HG03442 (cell line): ENCODE results near the gene LETM1.

ENCODE experiments used
- ATAC-seq: cut with Tn5 transposase; IDR thresholded peaks from one replicate; pipeline ENCODE4 v1.9.1; 2021; ENCODE audit warnings: mild to moderate bottlenecking, moderate library complexity; ENCODE audit not compliant: unreplicated experiment

The LETM1 gene

DNA sequence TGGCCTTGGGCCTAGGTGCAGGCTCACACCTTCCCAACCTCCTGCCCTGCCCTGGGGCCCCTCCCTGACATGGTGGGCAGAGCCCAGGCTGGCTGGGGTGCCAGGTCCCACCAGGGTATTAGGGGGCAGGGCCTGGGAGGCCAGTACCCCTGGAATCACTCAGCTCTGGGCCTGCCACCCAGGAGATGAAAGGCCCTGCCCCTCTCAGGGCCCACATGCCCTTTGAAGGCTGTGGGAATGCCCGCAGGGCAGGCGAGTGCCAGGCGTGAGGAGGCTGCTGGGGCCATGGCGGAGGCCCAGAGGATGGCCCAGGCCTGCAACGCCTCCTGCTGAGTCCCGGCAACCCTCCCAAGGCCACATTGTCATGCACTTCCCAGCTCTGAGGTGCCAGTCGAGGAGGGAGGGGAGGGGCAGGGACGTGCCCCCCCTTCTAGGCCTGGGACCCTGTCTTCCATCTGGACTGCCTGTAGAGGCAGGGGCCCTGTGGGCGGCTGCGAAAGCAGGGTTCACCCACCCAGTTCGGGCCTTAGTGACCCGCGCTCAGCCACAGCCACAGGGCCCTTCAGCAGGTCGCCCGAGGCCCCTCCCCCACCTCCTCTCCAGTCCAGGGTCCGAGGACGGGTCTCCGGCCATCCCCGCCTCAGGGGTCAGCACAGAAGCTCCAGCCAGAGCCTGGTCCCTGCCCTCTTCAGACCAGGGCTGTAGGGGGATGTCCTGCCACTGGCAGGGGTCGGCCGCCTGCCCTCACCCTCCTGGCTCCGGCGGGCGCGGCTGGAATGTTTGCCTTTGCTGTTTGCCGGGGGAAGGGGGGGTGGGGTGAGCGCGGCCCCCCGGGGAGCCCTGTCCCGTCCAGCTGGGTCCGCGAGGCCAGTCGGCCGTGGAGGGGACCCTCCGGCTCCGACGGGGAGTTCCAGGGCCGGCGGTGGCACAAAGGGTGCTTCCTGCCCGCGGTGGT lies 89.6 kb downstream of the LETM1 start:
- ATAC-seq, result no peak

DNA sequence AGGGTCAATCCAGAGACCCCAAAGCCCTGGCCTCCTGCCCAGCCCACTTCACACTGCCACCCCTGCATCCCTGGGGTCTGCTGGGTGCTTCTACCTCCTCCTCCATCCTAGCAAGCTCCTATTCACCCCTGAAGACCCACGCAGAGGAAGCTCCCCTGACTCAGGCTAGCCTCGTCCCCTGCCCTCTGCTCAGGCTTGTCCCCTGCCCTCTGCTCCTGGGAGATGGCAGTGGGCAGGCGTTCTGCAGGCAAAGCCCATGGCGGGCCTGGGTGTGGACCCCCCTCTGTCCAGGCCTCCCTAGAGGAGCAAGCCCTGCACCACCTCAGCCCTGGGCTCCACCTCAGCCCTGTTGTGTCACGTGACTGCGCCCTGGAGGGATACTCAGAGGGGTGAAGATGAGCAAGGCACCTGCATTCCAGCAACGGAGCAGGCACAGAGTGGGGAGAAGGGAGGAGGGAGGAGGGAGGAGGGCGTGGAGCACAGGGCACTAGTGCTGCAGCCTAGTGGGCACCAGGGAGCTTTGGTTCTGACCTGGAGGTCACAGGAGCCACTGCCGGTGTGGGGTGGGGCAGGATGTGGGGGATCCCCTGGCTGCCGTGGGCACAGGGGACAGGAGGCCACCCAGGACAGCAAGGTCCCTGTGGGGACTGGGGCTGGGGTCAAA lies 90.4 kb downstream of the LETM1 start:
- ATAC-seq, result no peak

DNA sequence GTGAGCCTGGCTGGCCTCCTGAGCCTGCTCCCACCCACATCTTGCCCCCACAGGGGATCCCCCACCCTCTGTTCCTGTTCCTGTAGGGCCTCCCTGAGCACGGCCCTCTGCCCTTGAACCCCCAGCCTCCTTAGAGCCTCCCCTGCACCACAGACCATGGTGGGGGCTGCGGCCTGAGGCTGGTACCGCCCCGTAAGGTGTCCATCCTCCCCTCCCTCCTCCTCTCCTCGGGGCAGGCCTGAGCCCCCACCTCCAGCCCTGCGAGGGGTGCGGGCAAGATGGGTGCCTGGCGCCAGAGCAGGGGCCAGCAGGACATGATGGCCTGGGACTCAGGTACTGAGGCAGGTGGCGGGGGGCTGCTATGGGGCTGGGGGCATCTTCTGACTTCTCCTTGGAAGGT lies 91.3 kb downstream of the LETM1 start:
- ATAC-seq, result no peak

DNA sequence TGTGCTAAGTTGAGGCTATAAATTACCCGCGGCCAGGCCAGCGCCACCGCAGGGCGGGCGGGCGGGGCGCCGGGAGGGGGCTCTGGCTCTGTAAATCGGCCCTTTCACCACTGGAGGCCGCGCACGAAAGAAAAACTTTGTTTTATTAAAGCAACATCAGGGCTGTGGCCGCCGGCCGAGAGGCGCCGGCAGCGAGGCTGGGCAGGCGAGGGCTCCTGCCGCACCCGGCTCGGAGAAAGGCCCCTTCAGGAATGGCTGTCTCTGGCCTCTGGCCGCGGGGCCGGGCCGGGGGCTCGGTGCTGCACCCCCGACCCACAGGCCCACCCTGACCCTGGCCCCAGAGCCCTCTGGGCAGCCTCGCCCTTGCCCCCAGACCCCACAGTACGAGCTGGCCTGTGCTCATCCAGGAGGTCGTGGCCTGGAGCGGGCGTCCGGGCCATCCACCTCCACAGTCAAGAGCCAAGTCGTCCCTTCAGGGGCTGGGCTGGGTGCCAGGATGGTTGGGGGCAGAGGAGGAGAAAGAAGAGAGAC lies 92.3 kb downstream of the LETM1 start:
- ATAC-seq, result no peak

DNA sequence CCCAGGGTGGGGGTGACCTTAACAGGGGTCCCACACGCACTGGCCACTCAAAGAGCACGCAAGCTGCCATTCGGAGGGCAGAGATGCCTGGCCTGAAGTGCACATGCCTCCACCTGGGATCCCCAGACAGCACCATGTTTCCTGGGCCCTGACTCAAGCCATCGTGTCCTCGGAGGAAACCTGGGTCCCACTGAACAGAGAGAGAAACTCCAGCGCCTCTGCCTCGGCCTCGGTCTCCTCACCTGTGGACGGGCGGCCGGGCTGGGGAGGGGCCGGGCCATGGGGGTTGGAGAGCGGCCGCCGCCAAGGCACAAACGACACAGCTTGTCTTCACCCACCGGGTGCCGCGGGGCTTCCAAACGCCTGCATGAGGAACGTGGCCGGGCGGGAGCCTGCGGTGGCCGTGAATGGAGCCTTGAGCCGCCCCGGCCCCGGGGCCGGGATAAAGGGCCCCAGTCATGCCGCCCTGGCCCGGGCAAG lies 92.8 kb downstream of the LETM1 start:
- no peak for ATAC-seq

DNA sequence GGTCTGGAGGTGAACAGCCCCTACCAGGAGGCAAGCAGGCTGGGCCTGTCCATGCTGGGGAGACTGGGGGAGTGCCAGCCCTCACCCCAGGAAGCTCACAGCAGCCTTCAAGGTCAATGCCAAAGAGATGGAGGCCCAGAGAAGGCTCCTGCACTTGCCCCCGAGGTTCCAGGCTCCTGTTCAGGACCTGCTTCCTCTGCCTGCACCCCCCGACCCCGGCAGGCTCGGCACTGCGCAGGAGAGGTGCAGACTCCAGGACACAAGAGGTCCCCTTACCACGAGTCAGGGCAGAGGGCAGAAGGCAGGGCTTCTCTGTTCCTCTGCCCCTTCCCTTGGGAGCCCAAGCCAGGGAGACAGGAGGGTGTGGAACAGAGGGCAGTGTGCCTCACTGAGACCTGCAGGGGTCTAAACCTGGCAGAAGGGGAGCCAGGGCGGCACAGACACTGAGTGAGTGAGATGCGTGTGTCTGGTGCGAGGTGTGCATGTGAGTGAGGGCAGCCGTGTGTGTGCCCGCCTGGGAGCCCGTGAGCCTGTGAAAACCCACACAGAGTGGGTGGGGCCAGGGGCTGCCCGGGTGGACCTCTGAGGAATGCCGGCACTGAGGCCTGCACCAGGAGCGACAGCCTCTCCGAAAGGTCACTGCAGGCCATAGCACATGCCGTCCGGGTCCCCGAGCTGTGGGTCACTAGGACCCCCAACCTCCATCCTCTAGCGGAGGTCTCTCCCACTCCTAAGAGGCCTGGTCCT lies 93.5 kb downstream of the LETM1 start:
- ATAC-seq, result no peak
